HG02642 (cell line): Measurements from ENCODE around the gene QRFP.

Source experiments
- ATAC-seq: cut with Tn5 transposase; IDR thresholded peaks from one replicate; pipeline ENCODE4 v1.9.1; 2021; ENCODE audit warnings: mild to moderate bottlenecking; ENCODE audit not compliant: unreplicated experiment, poor library complexity

QRFP gene

GRCh38 chr9:130893341-130894101, 3.1 kb downstream of the QRFP start:
- no peak for ATAC-seq

- ATAC-seq = no peak
These were observed 3.9 kb downstream of the QRFP start for GRCh38 chr9:130892477-130893304.

- ATAC-seq = no peak
These were observed 4.7 kb downstream of the QRFP start for GRCh38 chr9:130891688-130892476.

GRCh38 chr9:130890870-130891687, 5.5 kb downstream of the QRFP start:
- ATAC-seq = no peak

DNA sequence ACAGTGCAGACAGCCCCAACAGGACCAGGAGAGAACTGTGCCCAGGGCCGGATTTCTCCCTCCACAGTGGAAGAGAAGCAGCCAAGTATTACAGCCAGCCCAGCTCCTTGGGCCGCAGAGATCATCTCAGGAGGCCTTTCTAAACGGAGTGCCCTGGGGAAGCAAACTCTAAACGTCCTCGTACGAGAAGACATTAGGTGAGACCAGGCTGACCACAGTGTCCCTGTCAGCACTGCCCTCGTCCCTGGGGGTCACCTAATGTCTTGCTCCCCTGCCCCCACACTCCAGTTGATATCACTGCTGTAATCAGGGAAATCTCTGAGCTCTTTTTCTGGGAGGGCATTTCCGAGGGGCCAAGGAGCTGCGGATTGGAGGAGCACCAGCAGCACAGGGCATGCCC, 6.5 kb downstream of the QRFP start:
- ATAC-seq = no peak

GRCh38 chr9:130888146-130888885, 8.3 kb downstream of the QRFP start:
- ATAC-seq = no peak

- ATAC-seq = no peak
These were observed 9.0 kb downstream of the QRFP start for GRCh38 chr9:130887494-130888144.

DNA sequence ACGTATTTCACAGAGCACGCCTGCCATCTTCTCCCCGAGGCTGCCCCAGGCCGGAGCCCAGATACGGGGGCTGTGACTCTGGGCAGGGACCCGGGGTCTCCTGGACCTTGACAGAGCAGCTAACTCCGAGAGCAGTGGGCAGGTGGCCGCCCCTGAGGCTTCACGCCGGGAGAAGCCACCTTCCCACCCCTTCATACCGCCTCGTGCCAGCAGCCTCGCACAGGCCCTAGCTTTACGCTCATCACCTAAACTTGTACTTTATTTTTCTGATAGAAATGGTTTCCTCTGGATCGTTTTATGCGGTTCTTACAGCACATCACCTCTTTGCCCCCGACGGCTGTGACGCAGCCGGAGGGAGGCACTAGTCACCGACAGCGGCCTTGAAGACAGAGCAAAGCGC, 9.6 kb downstream of the QRFP start:
- ATAC-seq = no peak

DNA sequence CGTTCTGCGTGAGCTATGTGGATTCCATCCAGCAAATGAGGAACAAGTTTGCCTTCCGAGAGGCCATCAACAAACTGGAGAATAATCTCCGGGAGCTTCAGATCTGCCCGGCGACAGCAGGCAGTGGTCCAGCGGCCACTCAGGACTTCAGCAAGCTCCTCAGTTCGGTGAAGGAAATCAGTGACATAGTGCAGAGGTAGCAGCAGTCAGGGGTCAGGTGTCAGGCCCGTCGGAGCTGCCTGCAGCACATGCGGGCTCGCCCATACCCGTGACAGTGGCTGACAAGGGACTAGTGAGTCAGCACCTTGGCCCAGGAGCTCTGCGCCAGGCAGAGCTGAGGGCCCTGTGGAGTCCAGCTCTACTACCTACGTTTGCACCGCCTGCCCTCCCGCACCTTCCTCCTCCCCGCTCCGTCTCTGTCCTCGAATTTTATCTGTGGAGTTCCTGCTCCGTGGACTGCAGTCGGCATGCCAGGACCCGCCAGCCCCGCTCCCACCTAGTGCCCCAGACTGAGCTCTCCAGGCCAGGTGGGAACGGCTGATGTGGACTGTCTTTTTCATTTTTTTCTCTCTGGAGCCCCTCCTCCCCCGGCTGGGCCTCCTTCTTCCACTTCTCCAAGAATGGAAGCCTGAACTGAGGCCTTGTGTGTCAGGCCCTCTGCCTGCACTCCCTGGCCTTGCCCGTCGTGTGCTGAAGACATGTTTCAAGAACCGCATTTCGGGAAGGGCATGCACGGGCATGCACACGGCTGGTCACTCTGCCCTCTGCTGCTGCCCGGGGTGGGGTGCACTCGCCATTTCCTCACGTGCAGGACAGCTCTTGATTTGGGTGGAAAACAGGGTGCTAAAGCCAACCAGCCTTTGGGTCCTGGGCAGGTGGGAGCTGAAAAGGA, 10.9 kb downstream of the QRFP start:
- ATAC-seq = no peak

GRCh38 chr9:130884542-130885483, 11.8 kb downstream of the QRFP start:
- no peak for ATAC-seq

DNA sequence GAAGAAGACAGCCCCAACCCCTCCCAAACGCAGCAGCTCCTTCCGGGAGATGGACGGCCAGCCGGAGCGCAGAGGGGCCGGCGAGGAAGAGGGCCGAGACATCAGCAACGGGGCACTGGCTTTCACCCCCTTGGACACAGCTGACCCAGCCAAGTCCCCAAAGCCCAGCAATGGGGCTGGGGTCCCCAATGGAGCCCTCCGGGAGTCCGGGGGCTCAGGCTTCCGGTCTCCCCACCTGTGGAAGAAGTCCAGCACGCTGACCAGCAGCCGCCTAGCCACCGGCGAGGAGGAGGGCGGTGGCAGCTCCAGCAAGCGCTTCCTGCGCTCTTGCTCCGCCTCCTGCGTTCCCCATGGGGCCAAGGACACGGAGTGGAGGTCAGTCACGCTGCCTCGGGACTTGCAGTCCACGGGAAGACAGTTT, 12.5 kb downstream of the QRFP start:
- ATAC-seq = no peak

GRCh38 chr9:130883479-130883878, 13.1 kb downstream of the QRFP start:
- ATAC-seq = no peak

DNA sequence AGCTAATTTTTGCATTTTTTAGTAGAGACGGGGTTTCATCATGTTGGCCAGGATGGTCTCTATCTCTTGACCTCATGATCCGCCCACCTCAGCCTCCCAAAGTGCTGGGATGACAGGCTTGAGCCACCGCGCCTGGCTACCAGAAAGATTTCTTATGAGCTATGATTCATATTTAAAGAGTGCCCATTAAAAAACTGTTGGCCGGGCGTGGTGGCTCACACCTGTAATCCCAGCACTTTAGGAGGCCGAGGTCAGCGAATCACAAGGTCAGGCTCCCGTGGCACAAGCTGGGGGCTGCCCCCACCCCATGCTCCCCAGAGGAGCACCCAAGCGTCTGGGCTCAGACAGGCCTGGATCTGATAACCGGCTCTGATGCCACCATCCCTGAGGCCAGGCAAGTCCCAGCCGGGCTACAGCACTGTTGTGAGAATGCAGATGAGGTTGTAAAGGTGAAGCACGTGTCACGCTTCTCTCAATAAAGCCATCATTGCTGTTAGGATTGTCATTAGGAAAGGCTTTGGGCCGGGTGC, 13.9 kb downstream of the QRFP start:
- no peak for ATAC-seq

DNA sequence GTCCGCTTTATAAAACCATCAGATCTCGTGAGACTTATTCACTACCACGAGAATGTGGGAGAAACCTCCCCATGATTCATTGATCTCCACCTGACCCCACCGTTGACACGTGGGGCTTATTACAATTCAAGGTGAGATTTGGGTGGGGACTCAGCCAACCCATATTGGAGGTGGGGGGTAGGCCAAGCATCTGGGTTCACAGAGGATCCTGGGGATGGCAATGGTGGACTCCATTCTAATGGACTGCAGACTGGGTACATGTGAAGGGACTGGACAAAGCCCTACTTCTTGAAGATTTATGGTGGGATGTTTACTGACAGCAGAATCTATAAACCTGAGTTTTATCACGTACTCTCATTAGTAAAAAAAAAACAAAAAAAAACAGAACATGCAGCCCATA, 15.1 kb downstream of the QRFP start:
- no peak for ATAC-seq

GRCh38 chr9:130880599-130881220, 15.9 kb downstream of the QRFP start:
- ATAC-seq = no peak

DNA sequence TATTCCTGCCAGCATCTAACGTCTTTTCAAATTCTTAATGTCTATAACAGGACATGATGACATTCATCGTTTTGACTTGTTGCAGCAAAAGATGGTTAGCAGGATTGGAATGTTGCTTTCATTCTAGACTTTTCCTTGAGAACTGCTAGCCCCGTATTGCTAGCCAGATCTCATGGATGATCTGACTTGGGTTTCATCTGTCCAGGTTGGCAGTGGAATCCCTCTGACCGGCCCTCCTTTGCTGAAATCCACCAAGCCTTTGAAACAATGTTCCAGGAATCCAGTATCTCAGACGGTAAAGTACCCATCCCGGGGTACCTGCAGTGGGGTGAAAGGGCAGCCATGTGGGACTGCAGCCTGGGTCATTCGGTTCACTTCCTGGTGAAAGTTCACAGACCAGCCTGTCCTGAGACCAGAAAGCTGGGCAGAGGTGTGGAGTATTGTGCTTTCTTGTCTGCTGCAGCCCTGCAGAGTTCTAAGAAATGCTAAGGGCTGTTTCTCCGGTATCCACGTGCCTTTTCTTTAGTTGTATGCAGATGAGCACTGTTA, 16.7 kb downstream of the QRFP start:
- no peak for ATAC-seq
